Lower leg skin (tissue), 4 donors: ENCODE data around the gene FOXC2. TPM values are rescaled to one million over a fixed set of nuclear protein-coding genes. Genes with fewer than 3 reads are reported as not detected.
A peak's percentile ranks its signal among the peaks of the same experiment; 100 is the strongest.

Experiments
- DNase-seq, 2 donors: peaks; one replicate each; pipeline ENCODE4 v3.0.0-alpha.2; 2019; ENCODE audit warnings: low spot score in 2 of 2
- H3K4me3 ChIP-seq: fragments of 200-600 bp; sonication (generic); 2 replicates; pipeline ENCODE4 v1.5.1; 2017; ENCODE audit warnings: mild to moderate bottlenecking, low read depth; ENCODE audit not compliant: poor library complexity, severe bottlenecking
- POLR2A ChIP-seq, 2 donors: fragments of 450-650 bp; IDR thresholded peaks; one replicate each; pipeline ENCODE4 v1.6.1; 2016 to 2017; ENCODE audit warnings: antibody characterized with exemption in 2 of 2, mild to moderate bottlenecking in 1 of 2, moderate library complexity in 1 of 2
- WGBS, 2 donors: methylation state at CpG; one replicate each; pipeline ENCODE4 v1.1.5; 2018; 5-methylcytosine and 5-hydroxymethylcytosine counted together
- intact Hi-C: fragments of 100-400 bp; cut with DNase I; formaldehyde crosslinking; loops from one replicate; pipeline ENCODE4 v1.15.0; 2023; ENCODE audit warnings: low total_unique reads
- total RNA-seq, 4 donors: library from RNA; depleted of rRNA; stranded (reverse); fragments of >200 nt; gene quantifications; one replicate each; pipeline ENCODE4 v1.1.0, GENCODE V29; 2016
- TF ChIP-seq, protein P1 (sequence below), 3 donors: fragments of 450-650 bp; IDR thresholded peaks; one replicate each; pipeline ENCODE4 v1.5.1; 2016; ENCODE audit warnings: antibody characterized with exemption in 3 of 3, mild to moderate bottlenecking in 3 of 3, moderate library complexity in 2 of 3

FOXC2 gene
- total RNA-seq, 4 donors from 2014 or later = 0.16 to 0.32 (median 0.17) TPM; not detected in 1

DNA sequence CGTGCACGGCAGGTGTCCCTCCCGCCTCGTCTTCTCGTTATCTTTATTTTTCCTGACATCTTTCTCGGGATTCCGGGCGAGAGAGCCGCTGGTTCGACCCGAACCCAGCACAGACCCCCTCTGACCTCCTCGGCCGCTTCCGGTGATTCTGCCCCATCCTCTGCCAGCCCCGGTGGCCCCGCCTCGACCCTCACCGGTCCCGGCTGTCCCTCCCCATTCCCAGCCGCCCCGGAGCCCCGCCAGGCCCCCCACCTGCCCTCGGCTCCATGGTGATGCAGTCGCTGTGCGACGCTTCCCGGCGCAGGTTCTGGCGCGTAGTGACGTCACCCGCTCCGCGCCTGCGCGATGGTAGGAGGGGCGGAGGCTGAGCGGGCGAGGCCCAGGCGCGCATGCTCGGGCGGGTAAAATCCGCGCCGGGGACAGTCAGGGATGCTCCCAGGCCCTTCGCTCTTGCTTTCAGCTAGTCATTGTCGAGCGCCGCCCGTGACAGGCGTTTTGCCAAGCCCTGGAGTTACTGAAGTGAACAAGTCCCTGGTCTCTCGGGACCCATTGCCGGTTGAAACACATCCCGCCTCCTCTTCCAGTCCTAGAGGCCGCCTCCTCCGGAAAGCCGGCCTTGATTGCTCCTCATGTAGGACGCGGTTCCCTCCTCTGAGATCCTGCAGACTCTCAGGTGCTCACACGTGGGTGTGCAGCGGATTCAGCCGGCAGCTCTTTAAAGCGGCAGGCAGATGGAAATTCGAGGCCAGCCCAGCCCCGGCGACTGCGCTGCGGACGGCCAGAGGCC lies 11.5 kb upstream of the FOXC2 start, which contains the start of gene MTHFSD:
Gene MTHFSD (minus strand): TSS at position 319 of the 787 bp plus-strand sequence. CDS start 51 bp downstream, at position 268.
- intact Hi-C loops = no loop called here
- peak within 1 kb of the TSS; percentile 84 for H3K4me3 ChIP-seq
- peak; percentile 87 to 99 for DNase-seq
- TF ChIP-seq, protein P1, sequence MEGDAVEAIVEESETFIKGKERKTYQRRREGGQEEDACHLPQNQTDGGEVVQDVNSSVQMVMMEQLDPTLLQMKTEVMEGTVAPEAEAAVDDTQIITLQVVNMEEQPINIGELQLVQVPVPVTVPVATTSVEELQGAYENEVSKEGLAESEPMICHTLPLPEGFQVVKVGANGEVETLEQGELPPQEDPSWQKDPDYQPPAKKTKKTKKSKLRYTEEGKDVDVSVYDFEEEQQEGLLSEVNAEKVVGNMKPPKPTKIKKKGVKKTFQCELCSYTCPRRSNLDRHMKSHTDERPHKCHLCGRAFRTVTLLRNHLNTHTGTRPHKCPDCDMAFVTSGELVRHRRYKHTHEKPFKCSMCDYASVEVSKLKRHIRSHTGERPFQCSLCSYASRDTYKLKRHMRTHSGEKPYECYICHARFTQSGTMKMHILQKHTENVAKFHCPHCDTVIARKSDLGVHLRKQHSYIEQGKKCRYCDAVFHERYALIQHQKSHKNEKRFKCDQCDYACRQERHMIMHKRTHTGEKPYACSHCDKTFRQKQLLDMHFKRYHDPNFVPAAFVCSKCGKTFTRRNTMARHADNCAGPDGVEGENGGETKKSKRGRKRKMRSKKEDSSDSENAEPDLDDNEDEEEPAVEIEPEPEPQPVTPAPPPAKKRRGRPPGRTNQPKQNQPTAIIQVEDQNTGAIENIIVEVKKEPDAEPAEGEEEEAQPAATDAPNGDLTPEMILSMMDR (IDR thresholded peaks at IDR 0.05) = no peak
- no peak for TF ChIP-seq POLR2A (IDR thresholded peaks at IDR 0.05)
- WGBS, 2 donors = 5 to 9% methylated on average over 54 to 61 of the region's 70 CpGs

DNA sequence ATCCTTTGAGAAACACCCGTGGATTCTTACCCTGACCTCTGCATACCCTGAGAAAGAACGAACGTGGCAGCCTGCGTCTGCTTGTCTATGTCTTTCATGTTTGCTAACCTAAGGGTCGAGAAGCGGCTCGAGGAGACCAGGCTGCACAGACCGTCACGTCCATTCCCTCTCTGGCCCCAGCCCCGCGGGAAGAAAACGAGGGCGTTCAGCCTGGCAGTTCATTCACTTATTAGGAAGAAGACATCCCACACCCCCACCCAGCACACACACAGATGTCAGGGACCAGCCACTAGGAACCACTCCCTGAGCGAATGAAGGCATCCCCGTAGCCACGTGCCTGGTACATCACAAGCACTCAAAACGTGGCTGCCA lies 10.9 kb upstream of the FOXC2 start:
- no peak for TF ChIP-seq POLR2A (IDR thresholded peaks at IDR 0.05)
- TF ChIP-seq, protein P1 (IDR thresholded peaks at IDR 0.05) = no peak
- WGBS, 2 donors = 25 to 41% methylated on average over 17 of the region's 17 CpGs
- H3K4me3 ChIP-seq = no peak overlapping the region
- no peak for DNase-seq
- intact Hi-C loops = no loop called here

DNA sequence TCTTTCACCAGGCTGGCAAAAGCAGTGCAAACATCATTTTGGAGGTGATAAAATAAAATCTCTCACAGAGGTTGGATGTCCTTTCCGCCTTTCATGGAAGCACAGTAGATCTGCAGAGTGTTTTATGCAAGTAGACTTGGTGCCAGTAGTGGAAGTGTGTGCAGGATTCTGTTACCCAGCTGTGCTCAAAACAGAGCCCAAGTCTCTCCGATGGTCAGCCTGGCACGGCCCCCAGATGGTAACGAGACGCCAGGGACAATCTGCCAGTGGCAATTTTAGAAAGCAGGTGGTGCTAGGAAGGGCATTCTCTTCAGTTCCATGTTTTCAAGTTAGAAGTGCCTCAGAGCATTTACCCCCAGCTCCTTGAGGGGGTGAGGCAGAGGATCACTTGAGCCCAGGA lies 10.1 kb upstream of the FOXC2 start:
- H3K4me3 ChIP-seq = no peak overlapping the region
- WGBS, 2 donors = 50 to 62% methylated on average over 5 of the region's 5 CpGs
- intact Hi-C loops = no loop called here
- DNase-seq = no peak
- TF ChIP-seq, protein P1 (IDR thresholded peaks at IDR 0.05) = no peak
- TF ChIP-seq POLR2A (IDR thresholded peaks at IDR 0.05) = no peak

DNA sequence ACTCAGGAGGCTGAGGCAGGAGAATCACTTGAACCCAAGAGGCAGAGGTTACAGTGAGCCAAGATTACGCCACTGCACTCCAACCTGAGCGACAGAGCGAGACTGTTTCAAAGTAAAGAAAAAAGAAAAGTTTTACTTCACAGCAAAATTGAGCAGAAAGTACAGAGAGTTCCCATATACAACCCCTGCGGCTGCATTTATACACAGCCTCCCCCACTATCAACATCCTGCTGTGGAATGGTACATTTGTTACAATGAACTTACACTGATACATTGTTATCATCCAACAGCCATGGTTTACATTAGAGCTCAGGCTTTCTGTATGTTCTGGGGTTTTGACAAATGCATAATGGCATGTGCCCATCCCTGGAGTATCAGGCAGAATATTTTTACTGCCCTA lies 9.0 kb upstream of the FOXC2 start:
- no peak for DNase-seq
- no peak for TF ChIP-seq POLR2A (IDR thresholded peaks at IDR 0.05)
- TF ChIP-seq, protein P1 (IDR thresholded peaks at IDR 0.05) = no peak
- intact Hi-C loops = no loop called here
- 78 to 83% methylated on average over 4 of the region's 4 CpGs for WGBS, 2 donors
- H3K4me3 ChIP-seq = no peak overlapping the region

DNA sequence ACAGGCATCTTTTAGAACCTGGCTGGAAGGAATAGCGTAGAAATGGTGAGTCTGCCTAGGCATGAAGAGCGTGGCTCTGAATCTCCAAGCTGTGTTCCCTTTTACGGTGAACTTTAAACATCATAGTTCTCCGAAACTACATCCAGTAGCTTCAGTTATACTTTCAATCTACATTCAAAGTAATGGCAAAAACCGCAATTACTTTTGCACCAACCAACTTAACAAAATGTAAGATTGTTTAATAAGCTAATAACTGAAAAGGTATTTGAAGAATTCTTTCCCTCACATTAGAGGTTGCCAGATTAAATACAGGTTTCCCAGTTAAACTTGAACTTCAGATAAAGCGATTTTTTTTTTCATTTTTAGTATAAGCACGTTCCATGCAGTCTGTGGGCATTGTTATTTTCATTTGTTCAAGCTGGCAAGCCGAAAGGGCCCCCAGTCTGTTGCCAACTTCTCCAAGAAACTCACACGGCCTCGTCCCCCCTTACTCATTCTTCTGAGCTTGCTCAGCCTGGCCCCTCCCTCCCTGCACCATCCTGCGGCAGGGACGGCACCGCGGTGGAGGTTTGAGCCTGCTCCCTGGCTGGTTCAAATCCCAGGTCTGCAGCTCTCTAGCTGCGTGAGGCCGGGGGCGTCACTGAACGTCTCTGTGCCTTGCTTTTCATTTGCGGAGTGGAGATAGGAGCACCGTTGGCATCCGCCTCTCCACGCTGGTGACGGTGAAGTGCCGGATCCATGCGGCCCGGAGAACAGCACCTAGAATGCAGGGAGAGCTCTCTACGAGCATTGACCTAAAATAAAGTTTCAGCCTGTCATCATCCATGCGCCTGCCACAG lies 8.1 kb upstream of the FOXC2 start:
- intact Hi-C loops = no loop called here
- H3K4me3 ChIP-seq = no peak overlapping the region
- DNase-seq = no peak
- 71 to 72% methylated on average over 28 of the region's 28 CpGs for WGBS, 2 donors
- TF ChIP-seq, protein P1 (IDR thresholded peaks at IDR 0.05) = no peak
- TF ChIP-seq POLR2A (IDR thresholded peaks at IDR 0.05) = no peak
